Neural cell (in vitro differentiated cells): ENCODE data around the gene PPFIBP2. TPM values are rescaled to one million over a fixed set of nuclear protein-coding genes. Genes with fewer than 3 reads are reported as not detected.

Experiments
- H2AFZ ChIP-seq: fragments of 200-600, 300-800 bp; sonication (generic), shearing (Covaris generic); 2 replicates; pipeline ENCODE4 v1.6.0; 2014; ENCODE audit warnings: low read depth, mild to moderate bottlenecking, antibody characterized with exemption, low read length, moderate library complexity
- H3F3A ChIP-seq: fragments of 200-600 bp; shearing (Covaris generic); 2 replicates; pipeline ENCODE4 v1.6.1; 2016; ENCODE audit warnings: mild to moderate bottlenecking, moderate library complexity, mixed read lengths, antibody characterized with exemption, low read length; ENCODE audit not compliant: insufficient read depth, poor library complexity, severe bottlenecking
- H3K27ac ChIP-seq: fragments of 200-600, 300-800 bp; sonication (generic), shearing (Covaris generic); 2 replicates; pipeline ENCODE4 v1.5.1; 2014; ENCODE audit warnings: mild to moderate bottlenecking, low read length, moderate library complexity
- H3K27me3 ChIP-seq: fragments of 300-800, 200-600 bp; sonication (generic), shearing (Covaris generic); 2 replicates; pipeline ENCODE4 v1.6.0; 2014; ENCODE audit warnings: mild to moderate bottlenecking, low read depth, low read length, moderate library complexity; ENCODE audit not compliant: insufficient read depth
- H3K36me3 ChIP-seq: fragments of 300-800, 200-600 bp; sonication (generic), shearing (Covaris generic); 2 replicates; pipeline ENCODE4 v1.5.1; 2014; ENCODE audit warnings: mild to moderate bottlenecking, antibody characterized with exemption, low read length, moderate library complexity; ENCODE audit not compliant: insufficient read depth
- H3K4me2 ChIP-seq: fragments of 300-800, 200-600 bp; sonication (generic), shearing (Covaris generic); 2 replicates; pipeline ENCODE4 v1.6.0; 2014; ENCODE audit warnings: mild to moderate bottlenecking, low read length
- H3K4me3 ChIP-seq: fragments of 300-800, 200-600 bp; sonication (generic), shearing (Covaris generic); 2 replicates; pipeline ENCODE4 v1.5.1; 2014; ENCODE audit warnings: mild to moderate bottlenecking, low read length, moderate library complexity
- H3K79me2 ChIP-seq: fragments of 200-600 bp; shearing (Covaris generic); replicated peaks from 2 replicates; pipeline ENCODE4 v1.6.0; 2014; ENCODE audit warnings: mild to moderate bottlenecking, low read length, moderate library complexity; ENCODE audit not compliant: insufficient read depth
- H3K9ac ChIP-seq: fragments of 300-800, 200-600 bp; sonication (generic), shearing (Covaris generic); 2 replicates; pipeline ENCODE4 v1.6.1; 2016; ENCODE audit warnings: mild to moderate bottlenecking, low read length, mixed read lengths
- H3K9me2 ChIP-seq: fragments of 200-600 bp; shearing (Covaris generic); 2 replicates; pipeline ENCODE4 v1.6.1; 2016; ENCODE audit warnings: mild to moderate bottlenecking, low read length, mixed read lengths; ENCODE audit not compliant: insufficient read depth
- H3K9me3 ChIP-seq: fragments of 200-600, 300-800 bp; sonication (generic), shearing (Covaris generic); 2 replicates; pipeline ENCODE4 v1.6.1; 2016; ENCODE audit warnings: mild to moderate bottlenecking, mixed run types, low read length, moderate library complexity, mixed read lengths
- H4K20me1 ChIP-seq: fragments of 200-600 bp; shearing (Covaris generic); 2 replicates; pipeline ENCODE4 v1.6.1; 2016; ENCODE audit warnings: mild to moderate bottlenecking, mixed run types; ENCODE audit not compliant: insufficient read depth
- EP300 ChIP-seq: fragments of 450-650 bp; conservative IDR thresholded peaks from 2 replicates; pipeline ENCODE4 v1.6.1; 2014; ENCODE audit warnings: antibody characterized with exemption, mild to moderate bottlenecking, moderate library complexity; ENCODE audit not compliant: poor library complexity, severe bottlenecking
- EZH2 ChIP-seq: fragments of 200-600, 300-800 bp; shearing (Covaris generic), sonication (generic); IDR thresholded peaks from 2 replicates; pipeline ENCODE4 v1.6.1; 2014; ENCODE audit warnings: antibody characterized with exemption, low read length, borderline replicate concordance, mild to moderate bottlenecking; ENCODE audit not compliant: insufficient read depth, poor library complexity, severe bottlenecking
- MXI1 ChIP-seq: fragments of 450-650 bp; conservative IDR thresholded peaks from 2 replicates; pipeline ENCODE4 v1.6.1; 2014; ENCODE audit warnings: antibody characterized with exemption, mild to moderate bottlenecking; ENCODE audit not compliant: poor library complexity, severe bottlenecking
- POLR2AphosphoS5 ChIP-seq: IDR thresholded peaks from 2 replicates; pipeline ENCODE4 v1.6.1; 2012
- RAD21 ChIP-seq: fragments of 450-650 bp; conservative IDR thresholded peaks from 2 replicates; pipeline ENCODE4 v1.6.1; 2014; ENCODE audit warnings: antibody characterized with exemption, mild to moderate bottlenecking, moderate library complexity
- SMC3 ChIP-seq: fragments of 450-650 bp; conservative IDR thresholded peaks from 2 replicates; pipeline ENCODE4 v1.6.1; 2014; ENCODE audit warnings: antibody characterized with exemption, mild to moderate bottlenecking, moderate library complexity; ENCODE audit not compliant: poor library complexity
- TAF1 ChIP-seq: IDR thresholded peaks from 2 replicates; pipeline ENCODE4 v1.6.1; 2012; ENCODE audit warnings: low read depth
- polyA plus RNA-seq: library from polyadenylated mRNA; depleted of rRNA; stranded (reverse); fragments of >200 nt; gene quantifications from 2 replicates; pipeline ENCODE4 v1.2.3, GENCODE V29; 2014
- TF ChIP-seq, protein P1 (sequence below): fragments of 450-650 bp; IDR thresholded peaks from 2 replicates; pipeline ENCODE4 v1.5.1; 2014; ENCODE audit warnings: antibody characterized with exemption, mild to moderate bottlenecking, moderate library complexity; ENCODE audit not compliant: poor library complexity, severe bottlenecking
- TF ChIP-seq, protein P2 (sequence below): IDR thresholded peaks from 2 replicates; pipeline ENCODE4 v1.6.1; 2012; ENCODE audit warnings: borderline replicate concordance

The PPFIBP2 gene
- polyA plus RNA-seq, 1 donor from 2014 or later = not detected

DNA sequence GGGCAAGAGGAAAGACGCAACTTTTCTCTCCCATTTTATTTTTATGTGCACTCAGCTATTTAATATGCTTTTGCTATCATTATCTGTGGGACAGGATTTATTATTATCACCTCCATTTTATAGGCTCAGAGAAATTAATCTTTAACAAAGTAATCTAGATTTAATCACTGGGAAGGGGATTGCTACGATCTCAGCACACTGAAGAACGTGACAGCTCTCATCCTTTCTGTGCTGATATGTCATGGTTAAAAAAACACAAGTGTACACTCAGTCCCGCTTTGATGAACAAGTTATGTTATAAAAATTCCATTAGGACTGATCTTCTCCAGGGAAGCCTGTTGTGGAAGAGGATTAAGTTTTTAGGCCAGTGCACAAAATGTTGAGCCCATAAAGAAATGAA lies 121.9 kb downstream of the PPFIBP2 start:
- Histone ChIP-seq H3K9me2 (no peaks in the 10 kb centered on the region), H3K9me3 (no peaks in the 10 kb centered on the region), H3K27me3 (no peaks in the 10 kb centered on the region), H3F3A (no peaks in the 10 kb centered on the region), H3K36me3 (no peaks in the 10 kb centered on the region), H2AFZ (no peak overlapping the region), H4K20me1 (no peaks in the 10 kb centered on the region), H3K79me2 (no peaks in the 10 kb centered on the region), H3K9ac (no peak overlapping the region), H3K4me3 (no peak overlapping the region), H3K4me2 (no peak overlapping the region), H3K27ac (no peak overlapping the region)
- no peak for TF ChIP-seq SMC3

DNA sequence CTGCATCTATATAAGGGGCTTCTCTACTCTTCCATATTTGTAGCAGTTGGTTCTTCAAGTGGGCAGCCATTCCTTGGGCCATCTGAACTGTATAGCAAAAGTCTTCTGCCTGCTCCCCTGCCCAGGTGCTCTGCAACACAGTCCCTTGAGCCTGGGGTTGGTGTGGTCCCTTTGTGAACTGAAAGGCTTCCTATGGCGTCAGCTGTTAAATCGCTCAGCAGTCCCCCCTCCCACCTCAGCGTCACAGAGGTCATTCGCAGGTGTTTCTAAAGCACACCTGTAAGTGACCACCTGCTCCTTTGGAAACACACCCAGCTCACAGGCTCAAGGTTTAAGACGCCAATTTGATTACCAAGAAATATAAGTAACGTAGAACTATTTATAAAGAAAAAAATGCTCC lies 122.6 kb downstream of the PPFIBP2 start:
- H3K9ac ChIP-seq = no peak overlapping the region
- no peaks in the 10 kb centered on the region for H3K79me2 ChIP-seq
- H3K9me2 ChIP-seq = no peaks in the 10 kb centered on the region
- H4K20me1 ChIP-seq = no peaks in the 10 kb centered on the region
- H3K27ac ChIP-seq = no peak overlapping the region
- H3K36me3 ChIP-seq = no peaks in the 10 kb centered on the region
- no peaks in the 10 kb centered on the region for H3K9me3 ChIP-seq
- no peaks in the 10 kb centered on the region for H3K27me3 ChIP-seq
- TF ChIP-seq RAD21 (no peak), MXI1 (no peak), SMC3 (no peak), POLR2AphosphoS5 (no peak), TAF1 (no peak), EP300 (no peak), EZH2 (no peak)
- TF ChIP-seq, protein P1, sequence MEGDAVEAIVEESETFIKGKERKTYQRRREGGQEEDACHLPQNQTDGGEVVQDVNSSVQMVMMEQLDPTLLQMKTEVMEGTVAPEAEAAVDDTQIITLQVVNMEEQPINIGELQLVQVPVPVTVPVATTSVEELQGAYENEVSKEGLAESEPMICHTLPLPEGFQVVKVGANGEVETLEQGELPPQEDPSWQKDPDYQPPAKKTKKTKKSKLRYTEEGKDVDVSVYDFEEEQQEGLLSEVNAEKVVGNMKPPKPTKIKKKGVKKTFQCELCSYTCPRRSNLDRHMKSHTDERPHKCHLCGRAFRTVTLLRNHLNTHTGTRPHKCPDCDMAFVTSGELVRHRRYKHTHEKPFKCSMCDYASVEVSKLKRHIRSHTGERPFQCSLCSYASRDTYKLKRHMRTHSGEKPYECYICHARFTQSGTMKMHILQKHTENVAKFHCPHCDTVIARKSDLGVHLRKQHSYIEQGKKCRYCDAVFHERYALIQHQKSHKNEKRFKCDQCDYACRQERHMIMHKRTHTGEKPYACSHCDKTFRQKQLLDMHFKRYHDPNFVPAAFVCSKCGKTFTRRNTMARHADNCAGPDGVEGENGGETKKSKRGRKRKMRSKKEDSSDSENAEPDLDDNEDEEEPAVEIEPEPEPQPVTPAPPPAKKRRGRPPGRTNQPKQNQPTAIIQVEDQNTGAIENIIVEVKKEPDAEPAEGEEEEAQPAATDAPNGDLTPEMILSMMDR = no peak
- TF ChIP-seq, protein P2, sequence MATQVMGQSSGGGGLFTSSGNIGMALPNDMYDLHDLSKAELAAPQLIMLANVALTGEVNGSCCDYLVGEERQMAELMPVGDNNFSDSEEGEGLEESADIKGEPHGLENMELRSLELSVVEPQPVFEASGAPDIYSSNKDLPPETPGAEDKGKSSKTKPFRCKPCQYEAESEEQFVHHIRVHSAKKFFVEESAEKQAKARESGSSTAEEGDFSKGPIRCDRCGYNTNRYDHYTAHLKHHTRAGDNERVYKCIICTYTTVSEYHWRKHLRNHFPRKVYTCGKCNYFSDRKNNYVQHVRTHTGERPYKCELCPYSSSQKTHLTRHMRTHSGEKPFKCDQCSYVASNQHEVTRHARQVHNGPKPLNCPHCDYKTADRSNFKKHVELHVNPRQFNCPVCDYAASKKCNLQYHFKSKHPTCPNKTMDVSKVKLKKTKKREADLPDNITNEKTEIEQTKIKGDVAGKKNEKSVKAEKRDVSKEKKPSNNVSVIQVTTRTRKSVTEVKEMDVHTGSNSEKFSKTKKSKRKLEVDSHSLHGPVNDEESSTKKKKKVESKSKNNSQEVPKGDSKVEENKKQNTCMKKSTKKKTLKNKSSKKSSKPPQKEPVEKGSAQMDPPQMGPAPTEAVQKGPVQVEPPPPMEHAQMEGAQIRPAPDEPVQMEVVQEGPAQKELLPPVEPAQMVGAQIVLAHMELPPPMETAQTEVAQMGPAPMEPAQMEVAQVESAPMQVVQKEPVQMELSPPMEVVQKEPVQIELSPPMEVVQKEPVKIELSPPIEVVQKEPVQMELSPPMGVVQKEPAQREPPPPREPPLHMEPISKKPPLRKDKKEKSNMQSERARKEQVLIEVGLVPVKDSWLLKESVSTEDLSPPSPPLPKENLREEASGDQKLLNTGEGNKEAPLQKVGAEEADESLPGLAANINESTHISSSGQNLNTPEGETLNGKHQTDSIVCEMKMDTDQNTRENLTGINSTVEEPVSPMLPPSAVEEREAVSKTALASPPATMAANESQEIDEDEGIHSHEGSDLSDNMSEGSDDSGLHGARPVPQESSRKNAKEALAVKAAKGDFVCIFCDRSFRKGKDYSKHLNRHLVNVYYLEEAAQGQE = no peak
- H3F3A ChIP-seq = no peaks in the 10 kb centered on the region
- H2AFZ ChIP-seq = no peak overlapping the region
- H3K4me3 ChIP-seq = no peak overlapping the region
- no peak overlapping the region for H3K4me2 ChIP-seq
